NCI-H146 treated with DMSO at 0.1 percent for 48 hours (cell line): ENCODE measurements around the gene EPRS1.
"Not testable (repeated sequence)": the region's sequence is repeated elsewhere in the genome, so short reads cannot be mapped to it uniquely, and the experiment has no call there.

Experiments used
- DNase-seq: peaks from one replicate; lab custom pipeline; 2025; ENCODE audit not compliant: unreplicated experiment; lab: John Stamatoyannopoulos, UW

EPRS1 gene

GRCh38 chr1:220040028-220040596, 6.2 kb downstream of the EPRS1 start:
- no peak for DNase-seq

- no peak for DNase-seq
Measured at GRCh38 chr1:220038640-220039039, 7.7 kb downstream of the EPRS1 start.

- not testable (repeated sequence) for DNase-seq
Measured at GRCh38 chr1:220037810-220038209, 8.5 kb downstream of the EPRS1 start.

GRCh38 chr1:220032911-220033310, 13.4 kb downstream of the EPRS1 start:
- DNase-seq: no peak

GRCh38 chr1:220031287-220031686, 15.0 kb downstream of the EPRS1 start:
- no peak for DNase-seq

GRCh38 chr1:220028346-220028895, 17.9 kb downstream of the EPRS1 start:
- DNase-seq: no peak

GRCh38 chr1:220019071-220019470, 27.2 kb downstream of the EPRS1 start:
- DNase-seq: no peak

- DNase-seq: no peak
Measured at GRCh38 chr1:220013497-220013896, 32.8 kb downstream of the EPRS1 start.

GRCh38 chr1:220012259-220012658, 34.0 kb downstream of the EPRS1 start:
- DNase-seq: no peak

GRCh38 chr1:220011620-220012019, 34.7 kb downstream of the EPRS1 start:
- no peak for DNase-seq

- DNase-seq: no peak
Measured at GRCh38 chr1:220007438-220007837, 38.9 kb downstream of the EPRS1 start.

- no peak for DNase-seq
Measured at GRCh38 chr1:220005489-220005888, 40.8 kb downstream of the EPRS1 start.

GRCh38 chr1:220003610-220004299, 42.5 kb downstream of the EPRS1 start:
- DNase-seq: no peak

GRCh38 chr1:220003015-220003414, 43.3 kb downstream of the EPRS1 start:
- DNase-seq: no peak

- DNase-seq: no peak
Measured at GRCh38 chr1:220001095-220001501, 45.2 kb downstream of the EPRS1 start.

- no peak for DNase-seq
Measured at GRCh38 chr1:219999821-220000220, 46.5 kb downstream of the EPRS1 start.
